Superior temporal gyrus (tissue), 1 donor: ENCODE data around the gene PPFIA1.
A peak's percentile ranks its signal among the peaks of the same experiment; 100 is the strongest.

Source experiments
- DNase-seq: peaks from one replicate; pipeline ENCODE4 v3.0.0-alpha.2; 2016; ENCODE audit errors: extremely low spot score

Gene PPFIA1

GRCh38 chr11:70353900-70354568 is 83.5 kb downstream of the PPFIA1 start:
- no peak for DNase-seq

- DNase-seq: no peak
These were observed 84.1 kb downstream of the PPFIA1 start for GRCh38 chr11:70354629-70355028.

DNA sequence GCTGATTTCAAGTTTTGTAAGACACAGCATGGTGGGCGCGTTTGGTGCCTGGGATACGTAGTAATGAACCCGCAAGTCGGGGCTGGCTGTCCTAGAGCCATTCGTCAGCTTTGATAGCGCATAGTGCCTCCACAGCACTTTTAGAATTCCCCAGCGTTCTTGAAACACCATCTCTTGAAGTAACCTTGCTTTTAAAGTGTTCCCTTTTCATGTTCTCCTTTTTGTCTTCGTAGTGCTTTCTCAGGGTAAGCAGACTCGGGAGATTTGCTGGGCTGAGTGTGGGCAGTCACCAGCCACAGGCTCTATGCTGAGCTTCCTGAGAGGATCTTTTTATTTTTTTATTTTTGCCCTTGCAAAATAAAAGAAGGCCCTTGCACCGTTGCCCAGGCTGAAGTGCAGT is 88.3 kb downstream of the PPFIA1 start:
- DNase-seq: no peak

DNA sequence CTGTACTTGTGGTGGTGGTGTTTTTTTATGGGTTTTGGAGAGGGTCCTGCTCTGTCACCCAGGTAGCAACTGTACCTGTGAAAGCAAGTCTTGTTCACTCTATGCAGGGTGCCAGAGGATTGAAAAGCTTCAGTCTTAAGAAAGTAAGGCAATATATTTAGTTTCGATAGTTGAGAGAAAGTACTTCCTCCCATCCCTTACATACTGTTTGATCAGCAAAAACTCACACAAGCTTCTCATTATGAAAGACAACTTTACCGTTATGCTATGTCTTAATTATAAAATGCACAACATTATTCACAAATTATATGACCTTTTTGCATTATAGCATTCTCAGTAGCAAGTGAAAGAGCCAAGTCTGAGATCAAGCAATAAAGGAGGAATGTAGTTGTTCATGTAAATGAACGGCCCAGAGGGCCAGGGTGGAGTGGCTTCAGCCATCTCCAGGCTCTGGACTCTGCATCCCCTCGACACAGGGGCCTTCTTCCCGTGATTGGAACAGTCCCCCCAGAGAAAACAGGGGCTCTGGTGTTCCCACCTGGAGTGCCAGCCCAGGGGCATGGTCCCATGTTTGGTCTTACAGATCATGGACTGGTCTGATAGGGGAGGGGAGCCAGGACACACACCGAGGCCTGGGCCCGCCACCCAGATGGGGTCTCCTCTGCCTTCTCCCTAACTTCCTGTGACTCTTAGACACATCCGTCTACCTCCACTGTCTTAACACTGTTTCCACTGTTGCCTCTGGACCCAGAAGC is 89.1 kb downstream of the PPFIA1 start:
- no peak for DNase-seq

DNA sequence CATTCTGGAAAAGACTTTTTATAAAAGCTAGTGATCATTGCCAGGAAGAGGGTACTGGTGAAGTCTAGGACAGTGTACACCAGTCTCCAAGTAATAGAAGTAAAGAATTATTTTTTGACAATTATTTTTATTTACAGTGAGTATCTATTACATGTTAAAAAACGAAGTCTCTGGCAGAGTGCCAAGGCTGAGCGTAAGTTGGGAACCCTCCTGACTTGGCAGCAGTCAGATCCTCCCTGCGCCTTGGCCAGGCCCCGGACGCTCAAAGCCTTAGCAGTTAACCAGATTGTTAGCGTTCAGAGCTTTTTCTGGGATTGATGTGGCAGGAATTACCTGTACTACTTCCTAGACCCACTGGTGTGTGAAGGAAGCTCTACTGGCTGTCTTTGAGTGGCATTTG is 89.7 kb downstream of the PPFIA1 start:
- DNase-seq: no peak

DNA sequence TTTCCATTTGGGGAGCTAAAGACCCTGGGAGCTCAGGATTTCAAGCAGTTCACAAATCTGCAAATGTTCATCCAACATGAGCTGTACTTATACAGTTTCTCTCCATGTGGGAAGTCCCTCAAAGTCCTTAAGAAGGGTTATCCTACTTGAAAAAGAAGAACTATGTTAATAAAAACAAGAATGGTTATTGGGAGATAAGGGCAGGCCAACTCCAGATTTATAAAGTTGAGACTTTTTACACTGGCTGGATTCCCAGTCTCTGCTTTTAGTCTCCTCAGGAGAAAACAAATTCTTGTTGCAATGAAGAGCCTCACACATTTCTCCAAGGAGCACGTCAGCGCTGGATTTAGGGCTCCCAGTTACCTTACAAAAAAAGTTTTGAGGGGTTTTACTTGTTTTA is 93.7 kb downstream of the PPFIA1 start:
- no peak for DNase-seq

DNA sequence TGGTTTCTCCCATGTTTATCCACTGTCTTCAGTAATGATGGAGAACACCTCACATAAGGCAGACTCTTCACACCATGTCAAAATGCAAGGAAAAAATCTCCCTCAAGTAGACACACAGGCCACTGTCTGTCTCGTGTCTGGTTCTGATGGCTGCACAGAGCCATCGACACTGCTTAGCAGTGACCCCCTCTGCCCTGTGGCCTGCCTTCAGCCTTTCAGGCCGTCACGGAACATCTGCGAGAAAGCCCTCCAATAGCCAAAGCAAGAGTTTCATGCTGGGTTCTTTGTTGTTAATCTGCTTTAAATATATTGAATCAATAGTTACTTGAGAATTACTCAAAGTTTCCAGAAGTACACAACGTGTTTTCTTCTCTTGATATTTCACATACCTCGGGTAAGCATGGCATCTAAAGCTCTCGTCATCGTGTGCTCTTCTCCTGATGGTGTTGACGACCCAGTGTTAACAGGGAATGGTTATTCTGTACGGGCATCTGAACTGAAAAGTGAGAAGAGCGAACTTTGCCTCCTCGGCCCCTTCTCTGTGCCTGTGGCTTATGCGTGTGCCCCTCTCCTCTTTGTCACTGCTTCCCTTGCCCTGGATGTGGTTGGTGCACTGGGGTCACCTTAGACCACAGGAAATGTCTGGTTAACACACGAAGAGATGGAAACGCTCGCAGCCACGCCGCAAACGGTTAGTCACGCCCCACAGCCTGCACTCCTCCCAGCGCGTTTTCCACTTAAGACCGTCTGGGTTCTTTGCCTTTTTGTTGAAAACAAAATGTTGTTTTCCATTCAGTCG is 94.5 kb downstream of the PPFIA1 start:
- DNase-seq: no peak

GRCh38 chr11:70365544-70365927 is 95.0 kb downstream of the PPFIA1 start:
- DNase-seq: no peak

- DNase-seq: no peak
These were observed 96.6 kb downstream of the PPFIA1 start for GRCh38 chr11:70367071-70367470.

GRCh38 chr11:70368961-70369360 is 98.5 kb downstream of the PPFIA1 start:
- no peak for DNase-seq

GRCh38 chr11:70371241-70371640 is 100.8 kb downstream of the PPFIA1 start:
- no peak for DNase-seq

DNA sequence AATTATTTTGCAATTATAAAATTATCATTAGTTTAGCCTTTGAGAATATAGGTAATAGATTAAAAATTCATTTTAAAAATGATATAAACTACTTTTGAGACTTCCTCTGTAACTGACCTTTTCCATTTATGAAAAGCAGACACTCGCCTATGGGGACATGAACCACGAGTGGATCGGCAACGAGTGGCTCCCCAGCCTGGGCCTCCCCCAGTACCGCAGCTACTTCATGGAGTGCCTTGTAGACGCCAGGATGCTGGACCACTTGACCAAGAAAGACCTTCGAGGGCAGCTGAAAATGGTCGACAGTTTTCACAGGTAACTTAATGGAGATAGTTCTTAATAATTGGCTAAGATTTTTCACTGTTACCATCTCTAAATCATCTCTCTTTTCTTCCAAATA is 101.6 kb downstream of the PPFIA1 start:
- DNase-seq: no peak

DNA sequence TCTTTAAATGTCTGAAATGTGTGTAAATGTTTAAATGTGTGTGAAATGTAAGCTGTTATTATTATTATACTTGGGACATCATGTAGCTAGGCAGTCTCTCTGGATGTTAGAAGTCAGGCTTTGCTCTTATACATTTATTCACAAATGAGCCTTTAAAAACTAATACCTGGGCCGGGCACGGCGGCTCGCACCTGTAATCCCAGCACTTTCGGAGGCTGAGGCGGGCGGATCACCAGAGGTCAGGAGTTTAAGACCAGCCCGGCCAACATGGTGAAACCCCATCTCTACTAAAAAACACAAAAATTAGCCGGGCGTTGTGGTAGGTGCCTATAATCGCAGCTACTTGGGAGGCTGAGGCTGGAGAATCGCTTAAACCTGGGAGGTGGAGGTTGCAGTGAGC is 106.1 kb downstream of the PPFIA1 start:
- no peak for DNase-seq

- DNase-seq: no peak
These were observed 107.2 kb downstream of the PPFIA1 start for GRCh38 chr11:70377645-70378044.

GRCh38 chr11:70378506-70379134 is 108.1 kb downstream of the PPFIA1 start:
- no peak for DNase-seq

- DNase-seq: no peak
These were observed 110.9 kb downstream of the PPFIA1 start for GRCh38 chr11:70381350-70381749.

DNA sequence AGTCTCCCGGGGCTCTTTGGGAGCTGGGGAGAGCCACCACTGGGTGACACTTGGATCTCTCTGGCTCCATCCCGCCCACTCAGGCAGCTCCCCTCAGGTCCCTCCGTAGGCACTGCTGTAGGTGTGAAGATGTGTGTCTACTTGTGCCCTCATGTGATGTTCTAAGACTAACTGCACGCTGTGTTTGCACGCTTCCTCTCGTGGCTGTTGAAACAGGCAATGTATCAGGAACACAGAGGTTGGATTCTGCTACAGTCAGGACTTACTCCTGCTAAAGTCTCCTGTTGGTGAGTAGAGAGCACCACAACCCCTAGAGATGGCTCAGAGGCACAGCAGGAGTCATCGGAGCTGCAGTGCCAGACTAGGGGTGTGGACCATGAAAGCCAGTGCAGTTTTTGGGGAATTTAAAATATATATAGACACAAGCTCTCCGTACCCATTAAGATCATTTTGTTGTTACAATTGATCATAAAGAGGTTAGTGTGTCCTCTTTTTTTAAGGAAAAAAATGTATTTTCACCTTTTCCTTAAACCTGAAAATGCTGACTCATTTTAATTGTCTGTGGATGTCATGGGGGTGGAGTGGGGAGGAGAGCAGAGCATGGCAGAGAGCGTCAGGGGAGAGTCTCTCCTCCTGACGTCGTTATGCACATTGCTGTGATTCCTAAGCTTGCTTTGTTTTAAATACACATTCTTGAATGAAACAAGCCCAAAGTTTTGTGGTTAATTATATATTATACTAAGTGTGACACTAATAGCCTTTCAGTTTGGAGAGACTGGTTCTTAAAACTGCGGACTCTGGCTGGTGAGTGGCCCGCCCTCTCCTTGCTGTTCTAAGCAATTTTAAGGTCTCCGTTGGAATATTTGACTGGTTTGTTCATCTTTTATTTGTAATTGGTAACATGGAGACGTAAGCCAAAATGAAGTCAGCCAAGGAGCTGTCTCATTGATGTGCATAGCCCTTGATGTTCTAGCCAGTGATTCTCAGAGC is 111.7 kb downstream of the PPFIA1 start:
- DNase-seq: no peak

- DNase-seq: peak; percentile 47
These were observed 113.4 kb downstream of the PPFIA1 start for GRCh38 chr11:70383664-70384565.

DNA sequence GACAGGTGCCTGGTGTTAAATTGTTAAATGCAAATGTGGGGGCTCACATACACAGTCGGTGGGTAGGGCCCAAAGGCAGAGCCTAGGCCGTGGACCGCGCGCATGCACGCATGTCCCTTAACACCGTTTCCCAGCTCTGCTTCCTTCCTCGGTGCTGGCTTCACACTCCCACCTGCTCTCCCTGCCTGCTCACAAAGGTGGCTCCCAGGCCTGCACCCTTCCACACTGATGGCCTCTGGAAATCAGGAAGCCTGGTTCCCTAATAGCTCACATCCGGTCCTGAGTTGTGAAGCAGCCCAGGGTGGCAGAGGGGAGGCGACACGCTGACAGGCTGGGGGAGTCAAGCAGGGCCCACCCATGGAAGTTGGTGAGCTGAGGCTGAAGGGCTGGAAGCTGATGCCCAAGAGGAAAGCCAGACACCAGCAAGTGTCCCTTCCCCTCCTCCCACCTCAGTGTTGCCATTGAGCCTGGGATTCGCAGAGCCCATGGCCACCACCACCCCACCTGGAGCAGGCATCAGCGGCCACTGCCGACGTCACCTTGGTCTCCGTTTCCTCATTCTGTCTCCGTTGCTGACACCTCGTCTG is 114.2 kb downstream of the PPFIA1 start:
- no peak for DNase-seq

- no peak for DNase-seq
These were observed 117.1 kb downstream of the PPFIA1 start for GRCh38 chr11:70387564-70387963.
